Pancreas (tissue), 10 donors: ENCODE data around the gene BDKRB1. TPM values are rescaled to one million over a fixed set of nuclear protein-coding genes. Genes with fewer than 3 reads are reported as not detected.

Experiments used
- ATAC-seq, 4 donors: fragments of 200-7000 bp; cut with Tn5 transposase; one replicate each; pipeline versions ENCODE4 v1.8.0 to v1.9.1; 2020; ENCODE audit warnings: mild to moderate bottlenecking in 4 of 4, moderate library complexity in 4 of 4
- DNase-seq, 6 donors: peaks; one replicate each; pipeline ENCODE4 v3.0.0-alpha.2; 2020
- FAIRE-seq: peaks from 2 replicates; lab custom pipeline; 2012; peaks lifted over from hg19 to GRCh38; lab: Jason Lieb, UNC
- H3K27ac ChIP-seq, 4 donors: fragments of 200-600 bp; sonication (generic); 1 replicate in 3 of 4; 2 replicates in 1 of 4; pipeline versions ENCODE4 v1.5.0 to v1.8.0; 2020
- H3K27me3 ChIP-seq, 4 donors: fragments of 200-600 bp; one replicate each; pipeline ENCODE4 v1.8.0; 2021
- H3K36me3 ChIP-seq, 3 donors: fragments of 200-600 bp; sonication (generic) in 1 of 3; one replicate each; pipeline versions ENCODE4 v1.5.0 to v1.8.0; 2020 to 2021
- H3K4me1 ChIP-seq, 3 donors: fragments of 200-600 bp; one replicate each; pipeline ENCODE4 v1.8.0; 2021
- H3K4me3 ChIP-seq, 4 donors: fragments of 200-600 bp; sonication (generic) in 2 of 4; one replicate each; pipeline versions ENCODE4 v1.5.0 to v1.8.0; 2020 to 2021
- H3K9me3 ChIP-seq, 4 donors: fragments of 200-600 bp; one replicate each; pipeline ENCODE4 v1.8.0; 2021
- CTCF ChIP-seq, 4 donors: fragments of 200-600 bp; sonication (generic) in 3 of 4; IDR thresholded peaks; one replicate each; pipeline versions ENCODE4 v1.5.0 to v1.8.0; 2021; ENCODE audit warnings: antibody characterized with exemption in 4 of 4
- WGBS, 2 donors: extraction: QIAGEN DNeasy Blood & Tissue Kit; methylation state at CpG; one replicate each; pipeline ENCODE4 v1.1.7; 2013; 5-methylcytosine and 5-hydroxymethylcytosine counted together
- intact Hi-C, 3 donors: fragments of 100-400 bp; cut with DNase I; formaldehyde crosslinking; loops; one replicate each; pipeline versions ENCODE4 v1.11.1 to v1.14.2; 2022
- polyA plus RNA-seq, 2 donors: library from polyadenylated mRNA; stranded (reverse); fragments of 200-250 nt; gene quantifications; one replicate each; pipeline ENCODE4 v1.2.3, GENCODE V29; 2013
- total RNA-seq, 6 donors: library from RNA; stranded (reverse); fragmentation: NEBNext Ultra II Directional in 4 of 6; extraction: Animal tissue kit (Norgen Biotek cat#: 25700) in 4 of 6; gene quantifications; one replicate each; pipeline versions ENCODE4 v1.2.1 to v1.2.4, GENCODE V29; 2021 to 2023
- donor health status: healthy with polysubstance abuse.
- donor health status: DM: no; HTN: no; CAD: no; lungs with moderate emphysema.
- donor health status: DM: no; HTN: no; CAD: no.
- donor health status: control.
- donor health status: control.
- donor health status: Bipolar disorder and iron deficiency.
- donor health status: DM: yes; HTN: yes; CAD: no.
- donor health status: DM: no; HTN: no; CAD: no.
- donor health status: DM: no; HTN: no; CAD: no.
- donor health status: DM: yes; HTN: yes; CAD: no.

BDKRB1 gene
- total and polyA plus RNA-seq, 8 donors = 0.12 to 4.5 (median 0.72) TPM

GRCh38 chr14:96277890-96278289 is 21.9 kb downstream of the BDKRB1 start:
- Histone ChIP-seq H3K9me3 (peaks cover 0 to 6% (median 0%) of the 10 kb centered on the region in 4 donors), H3K4me3 (no peak overlapping the region), H3K4me1 (peaks cover 0 to 13% (median 13%) of the 10 kb centered on the region in 3 donors), H3K27me3 (no peaks in the 10 kb centered on the region), H3K27ac (no peak overlapping the region), H3K36me3 (peaks cover 0 to under 1% (median 0%) of the 10 kb centered on the region in 3 donors)
- no peak for ATAC-seq
- no peak for DNase-seq
- 100% methylated on average over 1 of the region's 1 CpG for WGBS, 2 donors
- no peak for TF ChIP-seq CTCF (IDR thresholded peaks at IDR 0.05)
- no peak for FAIRE-seq
- intact Hi-C loops = loop anchor here in 1 of 3 donors (10.0 kb wide), 1 partner anchor 183 kb away; no protein-coding TSS in a partner anchor

GRCh38 chr14:96279564-96279963 is 23.6 kb downstream of the BDKRB1 start:
- peaks cover 0 to 13% (median 7%) of the 10 kb centered on the region in 3 donors for H3K4me1 ChIP-seq
- FAIRE-seq = no peak
- peaks cover 0 to 5% (median 0%) of the 10 kb centered on the region in 3 donors for H3K36me3 ChIP-seq
- intact Hi-C loops = loop anchor here in 1 of 3 donors (10.0 kb wide), 1 partner anchor 185 kb away; no protein-coding TSS in a partner anchor
- ATAC-seq = no peak
- WGBS, 2 donors = 84 to 90% methylated on average over 8 of the region's 8 CpGs
- H3K27me3 ChIP-seq = no peaks in the 10 kb centered on the region
- no peak for TF ChIP-seq CTCF (IDR thresholded peaks at IDR 0.05)
- DNase-seq = no peak
- H3K9me3 ChIP-seq = peaks cover 0 to 6% (median 0%) of the 10 kb centered on the region in 4 donors
- H3K4me3 ChIP-seq = no peak overlapping the region
- H3K27ac ChIP-seq = no peak overlapping the region

GRCh38 chr14:96280104-96280503 is 24.1 kb downstream of the BDKRB1 start:
- H3K36me3 ChIP-seq = peaks cover 0 to 5% (median 0%) of the 10 kb centered on the region in 3 donors
- peaks cover 0 to 13% (median 10%) of the 10 kb centered on the region in 3 donors for H3K4me1 ChIP-seq
- intact Hi-C loops = no loop called here
- no peak for ATAC-seq
- no peak for FAIRE-seq
- H3K27me3 ChIP-seq = no peaks in the 10 kb centered on the region
- DNase-seq = no peak
- no peak overlapping the region for H3K27ac ChIP-seq
- peaks cover 0 to 6% (median 0%) of the 10 kb centered on the region in 4 donors for H3K9me3 ChIP-seq
- no peak overlapping the region for H3K4me3 ChIP-seq
- WGBS, 2 donors = 93 to 98% methylated on average over 2 of the region's 2 CpGs
- no peak for TF ChIP-seq CTCF (IDR thresholded peaks at IDR 0.05)

- intact Hi-C loops = no loop called here
- Histone ChIP-seq H3K4me3 (no peak overlapping the region), H3K27ac (no peak overlapping the region), H3K36me3 (peaks cover 0 to 5% (median 0%) of the 10 kb centered on the region in 3 donors), H3K27me3 (no peaks in the 10 kb centered on the region), H3K4me1 (peaks cover 0 to 10% (median 6%) of the 10 kb centered on the region in 3 donors), H3K9me3 (peaks cover 0 to 6% (median 0%) of the 10 kb centered on the region in 4 donors)
- FAIRE-seq (no peak), DNase-seq (no peak), ATAC-seq (no peak)
- TF ChIP-seq CTCF (IDR thresholded peaks at IDR 0.05) = no peak
- WGBS, 2 donors = 40 to 51% methylated on average over 4 of the region's 4 CpGs
Observed at GRCh38 chr14:96281486-96281885, 25.5 kb downstream of the BDKRB1 start.

GRCh38 chr14:96284008-96284407 is 28.0 kb downstream of the BDKRB1 start:
- Histone ChIP-seq H3K27ac (peak overlapping the region in 2 of 4 donors; percentile 69 to 71), H3K9me3 (no peaks in the 10 kb centered on the region), H3K27me3 (no peaks in the 10 kb centered on the region), H3K36me3 (peaks cover 0 to 19% (median 5%) of the 10 kb centered on the region in 3 donors), H3K4me1 (peaks cover 0 to 10% (median 7%) of the 10 kb centered on the region in 3 donors), H3K4me3 (no peak overlapping the region)
- DNase-seq = no peak
- FAIRE-seq = no peak
- no peak for TF ChIP-seq CTCF (IDR thresholded peaks at IDR 0.05)
- WGBS, 2 donors = 73 to 74% methylated on average over 9 of the region's 9 CpGs
- intact Hi-C loops = no loop called here
- peak in 3 of 4 donors; percentile 46 to 60 (median 51) for ATAC-seq
